GM23338 (cell line): ENCODE measurements around the gene MUCL3. TPM values are rescaled to one million over a fixed set of nuclear protein-coding genes. Genes with fewer than 3 reads are reported as not detected.

ENCODE experiments used
- ATAC-seq: fragments of 200-7000 bp; cut with Tn5 transposase; 3 replicates; pipeline ENCODE4 v1.9.1; 2020
- DNase-seq: peaks from one replicate; pipeline ENCODE4 v3.0.0-alpha.2; 2015; ENCODE audit warnings: low spot score
- H2AFZ ChIP-seq: fragments of 200-600 bp; sonication (generic); 2 replicates; pipeline ENCODE4 v1.8.0; 2016; ENCODE audit warnings: antibody characterized with exemption, mild to moderate bottlenecking, moderate library complexity
- H3F3A ChIP-seq: fragments of 200-600 bp; sonication (generic); replicated peaks from 2 replicates; pipeline ENCODE4 v1.8.0; 2017; ENCODE audit warnings: antibody characterized with exemption, mixed run types, low read depth
- H3K27ac ChIP-seq: fragments of 200-600 bp; sonication (generic); 2 replicates; pipeline ENCODE4 v1.6.1; 2016; ENCODE audit warnings: low read depth
- H3K27me3 ChIP-seq: fragments of 200-600 bp; sonication (generic); 2 replicates; pipeline ENCODE4 v1.8.0; 2016; ENCODE audit warnings: mild to moderate bottlenecking, mixed run types, moderate library complexity; ENCODE audit not compliant: insufficient read depth
- H3K36me3 ChIP-seq: fragments of 200-600 bp; sonication (generic); 2 replicates; pipeline ENCODE4 v1.8.0; 2016; ENCODE audit warnings: mild to moderate bottlenecking; ENCODE audit not compliant: insufficient read depth
- H3K4me1 ChIP-seq: fragments of 200-600 bp; sonication (generic); 2 replicates; pipeline ENCODE4 v1.8.0; 2016; ENCODE audit warnings: mild to moderate bottlenecking, moderate library complexity; ENCODE audit not compliant: insufficient read depth
- H3K4me2 ChIP-seq: fragments of 200-600 bp; sonication (generic); 2 replicates; pipeline ENCODE4 v1.7.1; 2017; ENCODE audit warnings: mixed run types
- H3K4me3 ChIP-seq: fragments of 200-600 bp; sonication (generic); 2 replicates; pipeline ENCODE4 v1.6.1; 2016; ENCODE audit warnings: mixed run types
- H3K79me2 ChIP-seq: fragments of 200-600 bp; sonication (generic); replicated peaks from 2 replicates; pipeline ENCODE4 v1.8.0; 2017; ENCODE audit warnings: mild to moderate bottlenecking; ENCODE audit not compliant: insufficient read depth
- H3K9me2 ChIP-seq: fragments of 200-600 bp; sonication (generic); 2 replicates; pipeline ENCODE4 v1.8.0; 2017; ENCODE audit not compliant: insufficient read depth
- H4K20me1 ChIP-seq: fragments of 200-600 bp; sonication (generic); replicated peaks from 2 replicates; pipeline ENCODE4 v1.8.0; 2017; ENCODE audit warnings: mild to moderate bottlenecking; ENCODE audit not compliant: insufficient read depth
- H3K27ac Mint-ChIP-seq: 2 replicates; pipeline ENCODE4 v1.8.0; 2020; ENCODE audit warnings: inconsistent platforms, mild to moderate bottlenecking, moderate library complexity, mixed read lengths
- H3K27me3 Mint-ChIP-seq: 3 replicates; pipeline ENCODE4 v1.8.0; 2022; ENCODE audit warnings: low read depth, mild to moderate bottlenecking, moderate library complexity, mixed read lengths, inconsistent platforms; ENCODE audit not compliant: insufficient read depth, poor library complexity
- H3K36me3 Mint-ChIP-seq: 3 replicates; pipeline ENCODE4 v1.8.0; 2021; ENCODE audit warnings: low read depth, mild to moderate bottlenecking, inconsistent platforms, moderate library complexity, mixed read lengths
- H3K4me1 Mint-ChIP-seq: 3 replicates; pipeline ENCODE4 v1.8.0; 2020; ENCODE audit warnings: mild to moderate bottlenecking, inconsistent platforms, mixed read lengths
- H3K4me3 Mint-ChIP-seq: 3 replicates; pipeline ENCODE4 v1.8.0; 2021; ENCODE audit warnings: moderate library complexity, mild to moderate bottlenecking, inconsistent platforms, mixed read lengths
- H3K9me3 Mint-ChIP-seq: 3 replicates; pipeline ENCODE4 v1.8.0; 2020; ENCODE audit warnings: moderate library complexity, mild to moderate bottlenecking, inconsistent platforms, mixed read lengths
- CREB1 ChIP-seq: fragments of 250-450 bp; sonication (Bioruptor Pico); IDR thresholded peaks from 2 replicates; pipeline ENCODE4 v1.5.0; 2020; ENCODE audit warnings: low read depth, mild to moderate bottlenecking, moderate library complexity
- CTCF ChIP-seq, 2 experiments: fragments of 200-600 bp in 1 of 2; sonication (generic) in 1 of 2; conservative IDR thresholded peaks; 2 replicates each; pipeline versions ENCODE4 v1.5.1 to v1.6.1; 2016 to 2017; ENCODE audit warnings: antibody characterized with exemption in 2 of 2, low read depth in 2 of 2, mild to moderate bottlenecking in 2 of 2, moderate library complexity in 1 of 2
- EZH2 ChIP-seq: fragments of 200-600 bp; sonication (generic); IDR thresholded peaks from one replicate; pipeline ENCODE4 v1.8.0; 2017; ENCODE audit warnings: antibody characterized with exemption, mild to moderate bottlenecking, low read depth; ENCODE audit not compliant: unreplicated experiment
- EZH2phosphoT487 ChIP-seq: fragments of 200-600 bp; sonication (generic); IDR thresholded peaks from one replicate; pipeline ENCODE4 v1.8.1; 2018; ENCODE audit warnings: antibody characterized with exemption; ENCODE audit not compliant: unreplicated experiment
- JUNB ChIP-seq: IDR thresholded peaks from one replicate; pipeline ENCODE4 v1.6.1; 2016; ENCODE audit warnings: antibody characterized with exemption; ENCODE audit not compliant: unreplicated experiment
- NANOG ChIP-seq: IDR thresholded peaks from 2 replicates; pipeline ENCODE4 v1.6.1; 2016; ENCODE audit warnings: antibody characterized with exemption, borderline replicate concordance
- POLR2AphosphoS5 ChIP-seq: IDR thresholded peaks from 2 replicates; pipeline ENCODE4 v1.6.1; 2016; ENCODE audit warnings: antibody characterized with exemption, low read depth
- REST ChIP-seq: IDR thresholded peaks from one replicate; pipeline ENCODE4 v1.6.1; 2018; ENCODE audit warnings: antibody characterized with exemption; ENCODE audit not compliant: unreplicated experiment
- STAT1 ChIP-seq: IDR thresholded peaks from one replicate; pipeline ENCODE4 v1.6.1; 2016; ENCODE audit warnings: antibody characterized with exemption; ENCODE audit not compliant: unreplicated experiment
- ZNF114 ChIP-seq: fragments of 250-450 bp; sonication (Bioruptor Pico); IDR thresholded peaks from 2 replicates; pipeline ENCODE4 v1.5.0; 2020; ENCODE audit warnings: mild to moderate bottlenecking, moderate library complexity
- ZNF331 ChIP-seq: fragments of 250-450 bp; sonication (Bioruptor Pico); IDR thresholded peaks from 2 replicates; pipeline ENCODE4 v1.5.0; 2020; ENCODE audit warnings: low read depth, mild to moderate bottlenecking, moderate library complexity
- polyA plus RNA-seq: library from polyadenylated mRNA; unstranded; fragments of >200 nt; fragmentation: Nextera tagmentation; extraction: Ambion mirVana; gene quantifications from 2 replicates; pipeline ENCODE4 v1.2.1, GENCODE V29; 2016
- total RNA-seq: library from RNA; depleted of rRNA; stranded (reverse); fragments of >200 nt; shearing (Covaris generic); gene quantifications from 2 replicates; pipeline ENCODE4 v1.2.3, GENCODE V29; 2014
- TF ChIP-seq, protein P1 (sequence below): fragments of 250-450 bp; sonication (Bioruptor Pico); IDR thresholded peaks from 2 replicates; pipeline ENCODE4 v1.5.0; 2020; ENCODE audit warnings: mild to moderate bottlenecking, moderate library complexity
- TF ChIP-seq, protein P2 (sequence below): IDR thresholded peaks from 2 replicates; pipeline ENCODE4 v1.6.1; 2016; ENCODE audit warnings: antibody characterized with exemption

MUCL3 gene
- total and polyA plus RNA-seq, 2 experiments from 2014 or later: 0.32 TPM; not detected in 1

GRCh38 chr6:30964075-30964474, 23.3 kb downstream of the MUCL3 start:
- H3K27ac Mint-ChIP-seq: no peak overlapping the region
- no peak overlapping the region for H2AFZ ChIP-seq
- no peaks in the 10 kb centered on the region for H3K4me1 ChIP-seq
- ATAC-seq: no peak
- peaks cover 7% of the 10 kb centered on the region for H3K9me3 Mint-ChIP-seq
- H3K4me3 ChIP-seq: no peak overlapping the region
- 0 out of 2 replicates have a peak, but pooled peaks cover 11% of the 10 kb centered on the region for H3K9me2 ChIP-seq
- no peaks in the 10 kb centered on the region; the same call in 2 of the 3 replicates for H3K4me1 Mint-ChIP-seq
- no peak overlapping the region for H3K4me3 Mint-ChIP-seq
- DNase-seq: no peak
- no peak for TF ChIP-seq EZH2
- TF ChIP-seq REST: no peak
- no peak for TF ChIP-seq NANOG
- TF ChIP-seq JUNB: no peak
- TF ChIP-seq EZH2phosphoT487: no peak
- TF ChIP-seq CTCF (conservative IDR thresholded peaks at IDR 0.05; ENCODE audit: low read depth in 2 of 2): no peak
- TF ChIP-seq, protein P1, sequence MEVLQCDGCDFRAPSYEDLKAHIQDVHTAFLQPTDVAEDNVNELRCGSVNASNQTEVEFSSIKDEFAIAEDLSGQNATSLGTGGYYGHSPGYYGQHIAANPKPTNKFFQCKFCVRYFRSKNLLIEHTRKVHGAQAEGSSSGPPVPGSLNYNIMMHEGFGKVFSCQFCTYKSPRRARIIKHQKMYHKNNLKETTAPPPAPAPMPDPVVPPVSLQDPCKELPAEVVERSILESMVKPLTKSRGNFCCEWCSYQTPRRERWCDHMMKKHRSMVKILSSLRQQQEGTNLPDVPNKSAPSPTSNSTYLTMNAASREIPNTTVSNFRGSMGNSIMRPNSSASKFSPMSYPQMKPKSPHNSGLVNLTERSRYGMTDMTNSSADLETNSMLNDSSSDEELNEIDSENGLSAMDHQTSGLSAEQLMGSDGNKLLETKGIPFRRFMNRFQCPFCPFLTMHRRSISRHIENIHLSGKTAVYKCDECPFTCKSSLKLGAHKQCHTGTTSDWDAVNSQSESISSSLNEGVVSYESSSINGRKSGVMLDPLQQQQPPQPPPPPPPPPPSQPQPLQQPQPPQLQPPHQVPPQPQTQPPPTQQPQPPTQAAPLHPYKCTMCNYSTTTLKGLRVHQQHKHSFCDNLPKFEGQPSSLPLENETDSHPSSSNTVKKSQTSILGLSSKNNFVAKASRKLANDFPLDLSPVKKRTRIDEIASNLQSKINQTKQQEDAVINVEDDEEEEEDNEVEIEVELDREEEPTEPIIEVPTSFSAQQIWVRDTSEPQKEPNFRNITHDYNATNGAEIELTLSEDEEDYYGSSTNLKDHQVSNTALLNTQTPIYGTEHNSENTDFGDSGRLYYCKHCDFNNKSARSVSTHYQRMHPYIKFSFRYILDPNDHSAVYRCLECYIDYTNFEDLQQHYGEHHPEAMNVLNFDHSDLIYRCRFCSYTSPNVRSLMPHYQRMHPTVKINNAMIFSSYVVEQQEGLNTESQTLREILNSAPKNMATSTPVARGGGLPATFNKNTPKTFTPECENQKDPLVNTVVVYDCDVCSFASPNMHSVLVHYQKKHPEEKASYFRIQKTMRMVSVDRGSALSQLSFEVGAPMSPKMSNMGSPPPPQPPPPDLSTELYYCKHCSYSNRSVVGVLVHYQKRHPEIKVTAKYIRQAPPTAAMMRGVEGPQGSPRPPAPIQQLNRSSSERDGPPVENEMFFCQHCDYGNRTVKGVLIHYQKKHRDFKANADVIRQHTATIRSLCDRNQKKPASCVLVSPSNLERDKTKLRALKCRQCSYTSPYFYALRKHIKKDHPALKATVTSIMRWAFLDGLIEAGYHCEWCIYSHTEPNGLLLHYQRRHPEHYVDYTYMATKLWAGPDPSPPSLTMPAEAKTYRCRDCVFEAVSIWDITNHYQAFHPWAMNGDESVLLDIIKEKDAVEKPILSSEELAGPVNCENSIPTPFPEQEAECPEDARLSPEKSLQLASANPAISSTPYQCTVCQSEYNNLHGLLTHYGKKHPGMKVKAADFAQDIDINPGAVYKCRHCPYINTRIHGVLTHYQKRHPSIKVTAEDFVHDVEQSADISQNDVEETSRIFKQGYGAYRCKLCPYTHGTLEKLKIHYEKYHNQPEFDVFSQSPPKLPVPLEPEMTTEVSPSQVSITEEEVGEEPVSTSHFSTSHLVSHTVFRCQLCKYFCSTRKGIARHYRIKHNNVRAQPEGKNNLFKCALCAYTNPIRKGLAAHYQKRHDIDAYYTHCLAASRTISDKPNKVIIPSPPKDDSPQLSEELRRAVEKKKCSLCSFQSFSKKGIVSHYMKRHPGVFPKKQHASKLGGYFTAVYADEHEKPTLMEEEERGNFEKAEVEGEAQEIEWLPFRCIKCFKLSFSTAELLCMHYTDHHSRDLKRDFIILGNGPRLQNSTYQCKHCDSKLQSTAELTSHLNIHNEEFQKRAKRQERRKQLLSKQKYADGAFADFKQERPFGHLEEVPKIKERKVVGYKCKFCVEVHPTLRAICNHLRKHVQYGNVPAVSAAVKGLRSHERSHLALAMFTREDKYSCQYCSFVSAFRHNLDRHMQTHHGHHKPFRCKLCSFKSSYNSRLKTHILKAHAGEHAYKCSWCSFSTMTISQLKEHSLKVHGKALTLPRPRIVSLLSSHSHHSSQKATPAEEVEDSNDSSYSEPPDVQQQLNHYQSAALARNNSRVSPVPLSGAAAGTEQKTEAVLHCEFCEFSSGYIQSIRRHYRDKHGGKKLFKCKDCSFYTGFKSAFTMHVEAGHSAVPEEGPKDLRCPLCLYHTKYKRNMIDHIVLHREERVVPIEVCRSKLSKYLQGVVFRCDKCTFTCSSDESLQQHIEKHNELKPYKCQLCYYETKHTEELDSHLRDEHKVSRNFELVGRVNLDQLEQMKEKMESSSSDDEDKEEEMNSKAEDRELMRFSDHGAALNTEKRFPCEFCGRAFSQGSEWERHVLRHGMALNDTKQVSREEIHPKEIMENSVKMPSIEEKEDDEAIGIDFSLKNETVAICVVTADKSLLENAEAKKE (CRISPR knock-in tag): no peak
- no peak for TF ChIP-seq ZNF331 (CRISPR knock-in tag)
- TF ChIP-seq ZNF114: no peak
- TF ChIP-seq POLR2AphosphoS5: no peak
- TF ChIP-seq CREB1 (CRISPR knock-in tag): no peak
- TF ChIP-seq, protein P2, sequence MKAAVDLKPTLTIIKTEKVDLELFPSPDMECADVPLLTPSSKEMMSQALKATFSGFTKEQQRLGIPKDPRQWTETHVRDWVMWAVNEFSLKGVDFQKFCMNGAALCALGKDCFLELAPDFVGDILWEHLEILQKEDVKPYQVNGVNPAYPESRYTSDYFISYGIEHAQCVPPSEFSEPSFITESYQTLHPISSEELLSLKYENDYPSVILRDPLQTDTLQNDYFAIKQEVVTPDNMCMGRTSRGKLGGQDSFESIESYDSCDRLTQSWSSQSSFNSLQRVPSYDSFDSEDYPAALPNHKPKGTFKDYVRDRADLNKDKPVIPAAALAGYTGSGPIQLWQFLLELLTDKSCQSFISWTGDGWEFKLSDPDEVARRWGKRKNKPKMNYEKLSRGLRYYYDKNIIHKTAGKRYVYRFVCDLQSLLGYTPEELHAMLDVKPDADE: no peak
- no peak for TF ChIP-seq STAT1
- H4K20me1 ChIP-seq: no peaks in the 10 kb centered on the region
- H3K27me3 ChIP-seq: no peaks in the 10 kb centered on the region
- peaks cover 1% of the 10 kb centered on the region for H3K27me3 Mint-ChIP-seq
- no peaks in the 10 kb centered on the region for H3K36me3 ChIP-seq
- H3F3A ChIP-seq: no peaks in the 10 kb centered on the region
- H3K79me2 ChIP-seq: no peaks in the 10 kb centered on the region
- H3K27ac ChIP-seq: no peak overlapping the region
- H3K36me3 Mint-ChIP-seq: no peaks in the 10 kb centered on the region; the same call in 2 of the 3 replicates
- H3K4me2 ChIP-seq: no peak overlapping the region
